Transverse colon (tissue), 3 donors: Measurements from ENCODE around the gene PAQR7.

Experiments
- CTCF ChIP-seq, 5 experiments: fragments of 200-600 bp in 3 of 5; fragments of 450-650 bp in 2 of 5; sonication (generic) in 3 of 5; IDR thresholded peaks; 1 replicate in 2 of 5; 2 replicates in 3 of 5; pipeline ENCODE4 v1.5.1; 2016 to 2017; ENCODE audit warnings: antibody characterized with exemption in 5 of 5, inconsistent platforms in 3 of 5, mild to moderate bottlenecking in 2 of 5, moderate library complexity in 1 of 5
- POLR2A ChIP-seq: fragments of 450-650 bp; IDR thresholded peaks from one replicate; pipeline ENCODE4 v1.6.1; 2016; ENCODE audit warnings: antibody characterized with exemption, mild to moderate bottlenecking, moderate library complexity

GRCh38 chr1:25906644-25907300, 31.3 kb upstream of the PAQR7 start:
- no peak for TF ChIP-seq CTCF (IDR thresholded peaks at IDR 0.05)
- no peak for TF ChIP-seq POLR2A
